HepG2 (cell line): ENCODE data around the gene FAM20A. TPM values are rescaled to one million over a fixed set of nuclear protein-coding genes. Genes with fewer than 3 reads are reported as not detected.

ENCODE experiments used
- FOSL2 ChIP-seq: sonication (generic); formaldehyde crosslinking; IDR thresholded peaks from 2 replicates; pipeline ENCODE4 v1.4.0; 2020; ENCODE audit warnings: missing genetic modification reagents
- KDM2A ChIP-seq: sonication (generic); formaldehyde crosslinking; IDR thresholded peaks from 2 replicates; pipeline ENCODE4 v1.4.0; 2020; ENCODE audit warnings: low read depth, missing genetic modification reagents, borderline replicate concordance
- PBX2 ChIP-seq: IDR thresholded peaks from 2 replicates; pipeline ENCODE4 v1.6.1; 2016; ENCODE audit warnings: control low read depth
- REL ChIP-seq: sonication (generic); formaldehyde crosslinking; conservative IDR thresholded peaks from 2 replicates; pipeline ENCODE4 v1.8.0; 2022; ENCODE audit warnings: mild to moderate bottlenecking, missing genetic modification reagents, moderate library complexity
- ZBTB25 ChIP-seq: IDR thresholded peaks from 2 replicates; pipeline ENCODE4 v1.6.1; 2018; ENCODE audit warnings: missing genetic modification reagents
- ZBTB8A ChIP-seq: sonication (generic); formaldehyde crosslinking; IDR thresholded peaks from 2 replicates; pipeline ENCODE4 v1.4.0; 2020; ENCODE audit warnings: mild to moderate bottlenecking, low read depth, missing genetic modification reagents, borderline replicate concordance
- ZKSCAN8 ChIP-seq: IDR thresholded peaks from 2 replicates; pipeline ENCODE4 v1.6.1; 2016; ENCODE audit warnings: borderline replicate concordance, missing genetic modification reagents, missing compliant biosample characterization
- ZMYM4 ChIP-seq: sonication (generic); formaldehyde crosslinking; IDR thresholded peaks from 2 replicates; pipeline ENCODE4 v1.8.1; 2023; ENCODE audit warnings: mild to moderate bottlenecking, missing genetic modification reagents
- ZNF33B ChIP-seq: sonication (generic); formaldehyde crosslinking; IDR thresholded peaks from 2 replicates; pipeline ENCODE4 v1.5.1; 2020; ENCODE audit warnings: mild to moderate bottlenecking, missing genetic modification reagents
- ZNF343 ChIP-seq: sonication (generic); formaldehyde crosslinking; IDR thresholded peaks from 2 replicates; pipeline ENCODE4 v1.4.0; 2020; ENCODE audit warnings: mild to moderate bottlenecking, missing genetic modification reagents
- ZNF446 ChIP-seq: sonication (generic); formaldehyde crosslinking; IDR thresholded peaks from 2 replicates; pipeline ENCODE4 v1.5.0; 2020; ENCODE audit warnings: mild to moderate bottlenecking, missing genetic modification reagents
- ZNF501 ChIP-seq: sonication (generic); formaldehyde crosslinking; IDR thresholded peaks from 2 replicates; pipeline ENCODE4 v1.5.1; 2020; ENCODE audit warnings: mild to moderate bottlenecking, moderate library complexity, missing genetic modification reagents
- ZNF556 ChIP-seq: sonication (generic); formaldehyde crosslinking; IDR thresholded peaks from 2 replicates; pipeline ENCODE4 v1.4.0; 2020; ENCODE audit warnings: mild to moderate bottlenecking, missing genetic modification reagents, borderline replicate concordance
- ZNF746 ChIP-seq: sonication (generic); formaldehyde crosslinking; IDR thresholded peaks from 2 replicates; pipeline ENCODE4 v1.8.0; 2022; ENCODE audit warnings: mild to moderate bottlenecking, missing genetic modification reagents
- ZNF780A ChIP-seq: sonication (generic); formaldehyde crosslinking; IDR thresholded peaks from 2 replicates; pipeline ENCODE4 v1.8.0; 2022; ENCODE audit warnings: mild to moderate bottlenecking, missing genetic modification reagents, moderate library complexity
- ZNF883 ChIP-seq: sonication (generic); formaldehyde crosslinking; IDR thresholded peaks from 2 replicates; pipeline ENCODE4 v1.5.1; 2020; ENCODE audit warnings: mild to moderate bottlenecking, missing genetic modification reagents; ENCODE audit errors: not compliant biosample characterization
- polyA plus RNA-seq, 8 experiments: library from polyadenylated mRNA; depleted of rRNA in 3 of 8; stranded (reverse) in 7 of 8; unstranded in 1 of 8; fragments of >200 nt; fragmentation: Illumina TruSeq in 4 of 8; extraction: Trizol in 4 of 8; gene quantifications; 2 replicates each; pipeline versions ENCODE4 v1.2.1 to v1.2.3, GENCODE V29; 2011 to 2016; ENCODE audit warnings: low read depth in 4 of 8, missing spikeins in 1 of 8, mixed read lengths in 1 of 8; ENCODE audit not compliant: insufficient read depth in 1 of 8
- total RNA-seq, 5 experiments: library from RNA; depleted of rRNA; stranded (reverse); fragments of >200 nt; fragmentation: Illumina TruSeq; extraction: Trizol; gene quantifications; 2 replicates each; pipeline ENCODE4 v1.2.3, GENCODE V29; 2016; ENCODE audit warnings: low read depth in 1 of 5
- TF ChIP-seq, protein P1 (sequence below): sonication (generic); formaldehyde crosslinking; IDR thresholded peaks from 2 replicates; pipeline ENCODE4 v1.4.0; 2020; ENCODE audit warnings: missing genetic modification reagents
- TF ChIP-seq, protein P2 (sequence below): sonication (generic); formaldehyde crosslinking; IDR thresholded peaks from 2 replicates; pipeline ENCODE4 v1.5.0; 2020; ENCODE audit warnings: mild to moderate bottlenecking, missing genetic modification reagents, borderline replicate concordance
- TF ChIP-seq, protein P3 (sequence below): sonication (generic); formaldehyde crosslinking; IDR thresholded peaks from 2 replicates; pipeline ENCODE4 v1.8.0; 2022; ENCODE audit warnings: mild to moderate bottlenecking, missing genetic modification reagents

The FAM20A gene
- total and polyA plus RNA-seq, 2 of the 13 experiments (the other 11 are each of a cell fraction or from before 2014, with no cell fraction given) = 9.3 to 20.7 TPM

- TF ChIP-seq, protein P1, sequence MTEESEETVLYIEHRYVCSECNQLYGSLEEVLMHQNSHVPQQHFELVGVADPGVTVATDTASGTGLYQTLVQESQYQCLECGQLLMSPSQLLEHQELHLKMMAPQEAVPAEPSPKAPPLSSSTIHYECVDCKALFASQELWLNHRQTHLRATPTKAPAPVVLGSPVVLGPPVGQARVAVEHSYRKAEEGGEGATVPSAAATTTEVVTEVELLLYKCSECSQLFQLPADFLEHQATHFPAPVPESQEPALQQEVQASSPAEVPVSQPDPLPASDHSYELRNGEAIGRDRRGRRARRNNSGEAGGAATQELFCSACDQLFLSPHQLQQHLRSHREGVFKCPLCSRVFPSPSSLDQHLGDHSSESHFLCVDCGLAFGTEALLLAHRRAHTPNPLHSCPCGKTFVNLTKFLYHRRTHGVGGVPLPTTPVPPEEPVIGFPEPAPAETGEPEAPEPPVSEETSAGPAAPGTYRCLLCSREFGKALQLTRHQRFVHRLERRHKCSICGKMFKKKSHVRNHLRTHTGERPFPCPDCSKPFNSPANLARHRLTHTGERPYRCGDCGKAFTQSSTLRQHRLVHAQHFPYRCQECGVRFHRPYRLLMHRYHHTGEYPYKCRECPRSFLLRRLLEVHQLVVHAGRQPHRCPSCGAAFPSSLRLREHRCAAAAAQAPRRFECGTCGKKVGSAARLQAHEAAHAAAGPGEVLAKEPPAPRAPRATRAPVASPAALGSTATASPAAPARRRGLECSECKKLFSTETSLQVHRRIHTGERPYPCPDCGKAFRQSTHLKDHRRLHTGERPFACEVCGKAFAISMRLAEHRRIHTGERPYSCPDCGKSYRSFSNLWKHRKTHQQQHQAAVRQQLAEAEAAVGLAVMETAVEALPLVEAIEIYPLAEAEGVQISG (CRISPR knock-in tag) = peak; percentile 82
- TF ChIP-seq REL (CRISPR knock-in tag) (no peak), ZKSCAN8 (CRISPR knock-in tag) (peak; percentile 75; the same call in 1 of the 2 replicates), ZNF501 (peak; percentile 74), PBX2 (CRISPR knock-in tag) (no peak), ZBTB8A (CRISPR knock-in tag) (no peak), ZNF446 (CRISPR knock-in tag) (no peak), FOSL2 (CRISPR knock-in tag) (peak; percentile 48), ZNF746 (CRISPR knock-in tag) (no peak), ZNF33B (no peak), KDM2A (CRISPR knock-in tag) (peak; percentile 59), ZNF343 (CRISPR knock-in tag) (no peak), ZNF883 (peak; percentile 57), ZNF780A (no peak), ZMYM4 (CRISPR knock-in tag) (peak; percentile 89), ZBTB25 (CRISPR knock-in tag) (peak; percentile 66; the same call in 1 of the 2 replicates), ZNF556 (CRISPR knock-in tag) (0 out of 2 replicates have a peak, but pooled peaks have one; percentile 54)
- TF ChIP-seq, protein P2, sequence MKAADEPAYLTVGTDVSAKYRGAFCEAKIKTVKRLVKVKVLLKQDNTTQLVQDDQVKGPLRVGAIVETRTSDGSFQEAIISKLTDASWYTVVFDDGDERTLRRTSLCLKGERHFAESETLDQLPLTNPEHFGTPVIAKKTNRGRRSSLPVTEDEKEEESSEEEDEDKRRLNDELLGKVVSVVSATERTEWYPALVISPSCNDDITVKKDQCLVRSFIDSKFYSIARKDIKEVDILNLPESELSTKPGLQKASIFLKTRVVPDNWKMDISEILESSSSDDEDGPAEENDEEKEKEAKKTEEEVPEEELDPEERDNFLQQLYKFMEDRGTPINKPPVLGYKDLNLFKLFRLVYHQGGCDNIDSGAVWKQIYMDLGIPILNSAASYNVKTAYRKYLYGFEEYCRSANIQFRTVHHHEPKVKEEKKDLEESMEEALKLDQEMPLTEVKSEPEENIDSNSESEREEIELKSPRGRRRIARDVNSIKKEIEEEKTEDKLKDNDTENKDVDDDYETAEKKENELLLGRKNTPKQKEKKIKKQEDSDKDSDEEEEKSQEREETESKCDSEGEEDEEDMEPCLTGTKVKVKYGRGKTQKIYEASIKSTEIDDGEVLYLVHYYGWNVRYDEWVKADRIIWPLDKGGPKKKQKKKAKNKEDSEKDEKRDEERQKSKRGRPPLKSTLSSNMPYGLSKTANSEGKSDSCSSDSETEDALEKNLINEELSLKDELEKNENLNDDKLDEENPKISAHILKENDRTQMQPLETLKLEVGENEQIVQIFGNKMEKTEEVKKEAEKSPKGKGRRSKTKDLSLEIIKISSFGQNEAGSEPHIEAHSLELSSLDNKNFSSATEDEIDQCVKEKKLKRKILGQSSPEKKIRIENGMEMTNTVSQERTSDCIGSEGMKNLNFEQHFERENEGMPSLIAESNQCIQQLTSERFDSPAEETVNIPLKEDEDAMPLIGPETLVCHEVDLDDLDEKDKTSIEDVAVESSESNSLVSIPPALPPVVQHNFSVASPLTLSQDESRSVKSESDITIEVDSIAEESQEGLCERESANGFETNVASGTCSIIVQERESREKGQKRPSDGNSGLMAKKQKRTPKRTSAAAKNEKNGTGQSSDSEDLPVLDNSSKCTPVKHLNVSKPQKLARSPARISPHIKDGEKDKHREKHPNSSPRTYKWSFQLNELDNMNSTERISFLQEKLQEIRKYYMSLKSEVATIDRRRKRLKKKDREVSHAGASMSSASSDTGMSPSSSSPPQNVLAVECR (CRISPR knock-in tag) = peak; percentile 53; the same call in 1 of the 2 replicates
- TF ChIP-seq, protein P3, sequence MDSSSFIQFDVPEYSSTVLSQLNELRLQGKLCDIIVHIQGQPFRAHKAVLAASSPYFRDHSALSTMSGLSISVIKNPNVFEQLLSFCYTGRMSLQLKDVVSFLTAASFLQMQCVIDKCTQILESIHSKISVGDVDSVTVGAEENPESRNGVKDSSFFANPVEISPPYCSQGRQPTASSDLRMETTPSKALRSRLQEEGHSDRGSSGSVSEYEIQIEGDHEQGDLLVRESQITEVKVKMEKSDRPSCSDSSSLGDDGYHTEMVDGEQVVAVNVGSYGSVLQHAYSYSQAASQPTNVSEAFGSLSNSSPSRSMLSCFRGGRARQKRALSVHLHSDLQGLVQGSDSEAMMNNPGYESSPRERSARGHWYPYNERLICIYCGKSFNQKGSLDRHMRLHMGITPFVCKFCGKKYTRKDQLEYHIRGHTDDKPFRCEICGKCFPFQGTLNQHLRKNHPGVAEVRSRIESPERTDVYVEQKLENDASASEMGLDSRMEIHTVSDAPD = no peak
Observed at GRCh38 chr17:68613739-68614298, 12.7 kb upstream of the FAM20A start (continued).
